Left lung (tissue), 10 donors: Measurements from ENCODE around the gene RASL12. TPM values are rescaled to one million over a fixed set of nuclear protein-coding genes. Genes with fewer than 3 reads are reported as not detected.

Source experiments
- ATAC-seq: fragments of 200-7000 bp; cut with Tn5 transposase; one replicate; pipeline ENCODE4 v1.9.1; 2020; ENCODE audit warnings: moderate library complexity
- DNase-seq, 4 donors: peaks; one replicate each; pipeline ENCODE4 v3.0.0-alpha.2; 2013 to 2020
- H3K27ac ChIP-seq, 2 donors: fragments of 200-600 bp; sonication (generic) in 1 of 2; one replicate each; pipeline versions ENCODE4 v1.5.0 to v1.8.0; 2020 to 2021
- H3K27me3 ChIP-seq, 2 donors: fragments of 200-600 bp; sonication (generic) in 1 of 2; one replicate each; pipeline versions ENCODE4 v1.5.0 to v1.8.0; 2020 to 2021
- H3K36me3 ChIP-seq, 2 donors: fragments of 200-600 bp; sonication (generic) in 1 of 2; one replicate each; pipeline versions ENCODE4 v1.5.0 to v1.8.0; 2020 to 2021
- H3K4me1 ChIP-seq, 2 donors: fragments of 200-600 bp; one replicate each; pipeline ENCODE4 v1.8.0; 2021
- H3K4me3 ChIP-seq, 2 donors: fragments of 200-600 bp; sonication (generic) in 1 of 2; one replicate each; pipeline versions ENCODE4 v1.5.0 to v1.8.0; 2020 to 2021; ENCODE audit warnings: mild to moderate bottlenecking in 1 of 2
- H3K9me3 ChIP-seq, 2 donors: fragments of 200-600 bp; sonication (generic) in 1 of 2; one replicate each; pipeline versions ENCODE4 v1.5.0 to v1.8.0; 2020 to 2021
- intact Hi-C, 2 donors: fragments of 100-400 bp; cut with DNase I; formaldehyde crosslinking; loops; one replicate each; pipeline versions ENCODE4 v1.11.2 to v1.14.2; 2022
- polyA plus RNA-seq, 6 donors: library from polyadenylated mRNA; unstranded; fragments of 120-200 nt; gene quantifications; one replicate each; pipeline ENCODE4 v1.2.1, GENCODE V29; 2013; ENCODE audit not compliant: insufficient read length in 6 of 6
- total RNA-seq, 2 donors: library from RNA; stranded (reverse); fragmentation: NEBNext Ultra II Directional; extraction: Animal tissue kit (Norgen Biotek cat#: 25700); gene quantifications; one replicate each; pipeline ENCODE4 v1.2.1, GENCODE V29; 2021
- TF ChIP-seq, protein P1 (sequence below), 2 donors: fragments of 200-600 bp; sonication (generic) in 1 of 2; IDR thresholded peaks; one replicate each; pipeline versions ENCODE4 v1.5.0 to v1.8.0; 2021; ENCODE audit warnings: antibody characterized with exemption in 2 of 2
- donor health status: DM: no; HTN: yes; CAD: no.
- donor health status: DM: no; HTN: no; CAD: no.

RASL12 gene
- total and polyA plus RNA-seq, 8 donors: 23.8 to 127 (median 105) TPM

DNA sequence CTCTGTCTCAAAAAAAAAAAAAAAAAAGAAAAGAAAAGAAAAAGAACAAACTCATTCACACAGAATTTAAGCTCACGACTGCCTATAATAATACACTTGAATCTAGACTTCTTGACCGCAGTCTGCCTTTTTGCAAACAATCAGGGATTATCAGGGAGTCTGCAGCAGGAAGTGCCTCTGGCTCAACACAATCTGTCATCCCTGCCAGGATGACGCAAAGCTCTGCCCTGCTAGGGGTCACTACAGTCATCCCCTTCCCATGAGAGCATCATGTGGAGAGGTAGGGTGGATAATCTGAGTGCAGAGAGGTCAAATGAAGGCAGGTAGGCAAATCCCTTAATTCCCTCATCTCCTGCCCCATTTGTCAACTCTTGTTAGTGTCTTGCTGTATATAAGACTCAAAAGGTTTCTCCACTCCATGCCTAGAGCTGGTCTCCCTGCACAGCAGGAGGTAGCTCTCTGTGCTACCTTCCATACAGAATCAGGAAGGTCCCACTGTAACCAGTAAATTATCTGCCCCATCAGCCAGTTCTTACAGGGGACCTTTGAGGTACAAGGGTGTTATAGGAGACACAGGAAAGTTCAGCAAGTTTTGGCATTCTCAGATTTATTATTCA lies 43.0 kb upstream of the RASL12 start:
- H3K27me3 ChIP-seq: no peaks in the 10 kb centered on the region
- H3K27ac ChIP-seq: no peak overlapping the region
- ATAC-seq: no peak
- peaks cover 0 to 49% of the 10 kb centered on the region in 2 donors for H3K36me3 ChIP-seq
- peak in 1 of 4 donors; percentile 16 for DNase-seq
- no peak overlapping the region for H3K4me3 ChIP-seq
- no peaks in the 10 kb centered on the region for H3K9me3 ChIP-seq
- intact Hi-C loops: no loop called here
- H3K4me1 ChIP-seq: no peaks in the 10 kb centered on the region
- TF ChIP-seq, protein P1, sequence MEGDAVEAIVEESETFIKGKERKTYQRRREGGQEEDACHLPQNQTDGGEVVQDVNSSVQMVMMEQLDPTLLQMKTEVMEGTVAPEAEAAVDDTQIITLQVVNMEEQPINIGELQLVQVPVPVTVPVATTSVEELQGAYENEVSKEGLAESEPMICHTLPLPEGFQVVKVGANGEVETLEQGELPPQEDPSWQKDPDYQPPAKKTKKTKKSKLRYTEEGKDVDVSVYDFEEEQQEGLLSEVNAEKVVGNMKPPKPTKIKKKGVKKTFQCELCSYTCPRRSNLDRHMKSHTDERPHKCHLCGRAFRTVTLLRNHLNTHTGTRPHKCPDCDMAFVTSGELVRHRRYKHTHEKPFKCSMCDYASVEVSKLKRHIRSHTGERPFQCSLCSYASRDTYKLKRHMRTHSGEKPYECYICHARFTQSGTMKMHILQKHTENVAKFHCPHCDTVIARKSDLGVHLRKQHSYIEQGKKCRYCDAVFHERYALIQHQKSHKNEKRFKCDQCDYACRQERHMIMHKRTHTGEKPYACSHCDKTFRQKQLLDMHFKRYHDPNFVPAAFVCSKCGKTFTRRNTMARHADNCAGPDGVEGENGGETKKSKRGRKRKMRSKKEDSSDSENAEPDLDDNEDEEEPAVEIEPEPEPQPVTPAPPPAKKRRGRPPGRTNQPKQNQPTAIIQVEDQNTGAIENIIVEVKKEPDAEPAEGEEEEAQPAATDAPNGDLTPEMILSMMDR (IDR thresholded peaks at IDR 0.05): no peak

DNA sequence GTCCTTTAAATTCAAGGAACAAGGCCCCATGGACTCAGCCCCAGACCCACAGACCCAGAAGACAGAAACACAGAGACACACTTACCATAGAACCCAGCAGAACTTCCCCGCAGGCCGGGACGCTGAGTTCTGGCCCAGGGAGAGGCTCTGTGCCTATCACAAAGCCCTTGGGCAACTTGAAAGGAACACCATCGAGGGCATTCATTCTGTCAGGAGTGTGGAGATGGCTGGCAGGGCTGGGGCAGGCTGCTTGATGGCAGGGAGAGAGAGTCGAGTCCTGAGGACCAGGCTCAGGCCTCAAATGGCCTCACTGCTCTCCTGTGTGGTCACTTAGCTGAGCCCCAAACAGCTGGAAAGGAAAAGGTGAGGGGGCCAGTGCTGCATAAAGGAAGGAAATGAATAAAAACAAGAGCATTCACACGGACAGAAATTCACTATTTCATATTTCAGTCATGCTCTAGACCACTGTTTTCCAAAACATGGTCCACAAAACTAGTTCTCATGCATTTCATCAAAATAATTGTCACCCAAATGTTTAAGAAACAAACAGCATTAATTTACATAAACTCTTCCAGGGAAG lies 38.3 kb upstream of the RASL12 start:
- TF ChIP-seq, protein P1 (IDR thresholded peaks at IDR 0.05): no peak
- H3K4me1 ChIP-seq: no peaks in the 10 kb centered on the region
- DNase-seq (no peak), ATAC-seq (no peak)
- H3K9me3 ChIP-seq: no peaks in the 10 kb centered on the region
- H3K27me3 ChIP-seq: no peaks in the 10 kb centered on the region
- H3K36me3 ChIP-seq: peaks cover 0 to 38% of the 10 kb centered on the region in 2 donors
- no peak overlapping the region for H3K27ac ChIP-seq
- intact Hi-C loops: no loop called here
- no peak overlapping the region for H3K4me3 ChIP-seq

DNA sequence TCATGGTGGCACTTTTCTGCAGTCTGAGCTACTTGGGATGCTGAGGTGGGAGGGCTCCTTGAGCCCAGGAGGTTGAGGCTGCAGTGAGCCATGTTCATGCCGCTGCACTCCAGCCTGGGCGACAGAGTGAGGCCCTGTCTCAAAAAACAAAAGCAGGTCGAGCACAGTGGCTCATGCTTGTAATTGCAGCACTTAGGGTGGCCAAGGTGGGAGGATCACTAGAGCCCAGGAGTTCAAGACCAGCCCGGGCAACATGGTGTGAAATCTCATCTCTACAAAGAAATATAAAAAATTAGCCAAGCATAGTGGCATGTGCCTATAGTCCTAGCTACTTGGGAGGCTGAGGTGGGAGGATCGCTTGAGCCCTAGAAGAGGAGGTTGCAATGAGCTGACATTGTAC lies 37.2 kb upstream of the RASL12 start:
- Histone ChIP-seq H3K36me3 (peaks cover 0 to 48% of the 10 kb centered on the region in 2 donors), H3K27ac (no peak overlapping the region), H3K9me3 (no peaks in the 10 kb centered on the region), H3K27me3 (no peaks in the 10 kb centered on the region), H3K4me3 (no peak overlapping the region), H3K4me1 (no peaks in the 10 kb centered on the region)
- DNase-seq (no peak), ATAC-seq (no peak)
- intact Hi-C loops: no loop called here
- TF ChIP-seq, protein P1 (IDR thresholded peaks at IDR 0.05): no peak

DNA sequence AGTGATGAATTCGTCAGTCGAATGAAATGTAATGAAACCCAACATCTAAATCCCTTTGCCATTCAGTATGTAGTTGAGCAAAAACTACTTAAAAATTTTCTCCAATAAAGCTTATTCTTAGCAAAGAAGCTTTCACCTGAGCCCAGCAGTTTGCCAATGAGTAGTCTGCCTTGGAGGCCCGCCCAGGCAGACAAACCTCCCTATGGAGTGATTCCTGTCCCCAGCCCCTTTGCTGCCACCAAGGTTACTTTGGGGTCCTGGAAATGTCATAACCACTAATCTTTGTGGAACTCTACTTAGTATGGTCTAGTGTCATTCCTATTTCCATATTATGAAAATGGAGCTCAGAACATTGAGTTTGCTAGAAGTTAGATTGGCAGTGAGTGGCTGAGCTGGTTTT lies 35.1 kb upstream of the RASL12 start:
- Histone ChIP-seq H3K4me3 (no peak overlapping the region), H3K9me3 (no peaks in the 10 kb centered on the region), H3K4me1 (no peaks in the 10 kb centered on the region), H3K27me3 (no peaks in the 10 kb centered on the region), H3K27ac (no peak overlapping the region), H3K36me3 (peaks cover 3 to 70% of the 10 kb centered on the region in 2 donors)
- intact Hi-C loops: no loop called here
- ATAC-seq: no peak
- TF ChIP-seq, protein P1 (IDR thresholded peaks at IDR 0.05): no peak
- DNase-seq: no peak

DNA sequence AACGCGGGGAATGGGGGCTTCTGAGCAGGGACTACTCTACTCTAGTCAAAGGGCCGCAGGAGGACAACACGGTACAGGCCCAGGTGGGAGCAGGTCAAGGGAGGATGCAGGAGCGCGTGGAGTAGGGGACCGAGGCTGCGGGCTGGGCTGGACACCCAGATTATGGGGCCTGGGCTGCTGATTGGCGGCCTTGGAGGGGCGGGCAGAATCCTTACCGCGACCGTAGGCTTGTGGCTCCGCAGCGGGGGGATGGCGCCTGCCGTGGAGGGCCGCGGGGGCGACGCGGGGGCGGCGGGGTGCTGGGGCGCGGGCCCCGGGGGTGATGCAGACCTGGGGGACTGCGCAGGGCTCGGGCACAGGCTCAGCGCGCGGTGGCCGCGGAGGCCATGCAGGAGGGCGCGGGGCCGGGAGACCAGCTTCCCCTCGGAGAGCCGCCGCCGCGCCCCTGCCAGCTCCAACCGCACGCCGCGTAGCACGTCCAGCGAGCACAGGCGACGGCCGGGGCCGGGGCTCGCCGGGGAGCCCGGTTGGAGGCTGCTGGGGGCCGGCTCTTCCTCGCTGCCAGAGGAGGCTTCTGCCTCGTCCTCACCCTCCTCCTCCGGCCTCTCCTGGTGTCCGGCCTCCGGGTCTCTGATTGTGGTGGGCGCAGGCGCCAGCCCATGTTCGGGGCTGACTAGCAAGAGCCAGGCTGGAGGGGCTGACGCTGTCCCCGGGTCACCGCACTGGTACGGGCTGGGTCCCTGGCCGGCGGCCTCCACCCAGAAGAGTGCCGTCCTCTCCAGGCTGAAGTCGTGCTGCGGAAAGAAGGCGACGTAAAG lies 34.3 kb upstream of the RASL12 start:
- Histone ChIP-seq H3K4me1 (no peaks in the 10 kb centered on the region), H3K27ac (no peak overlapping the region), H3K27me3 (no peaks in the 10 kb centered on the region), H3K9me3 (no peaks in the 10 kb centered on the region), H3K4me3 (no peak overlapping the region), H3K36me3 (peaks cover 3 to 78% of the 10 kb centered on the region in 2 donors)
- no peak for DNase-seq
- intact Hi-C loops: no loop called here
- ATAC-seq: no peak
- TF ChIP-seq, protein P1 (IDR thresholded peaks at IDR 0.05): no peak
